Fibroblast of lung (primary cell): ENCODE results near the gene MRPL53. TPM values are rescaled to one million over a fixed set of nuclear protein-coding genes. Genes with fewer than 3 reads are reported as not detected.

Experiments
- DNase-seq, 2 donors: peaks; one replicate each; pipeline versions ENCODE4 v3.0.0 to v3.0.0-alpha.2; 2010; ENCODE audit warnings: low read depth in 2 of 2
- H2AFZ ChIP-seq: 2 replicates; pipeline ENCODE4 v1.5.1; 2012; ENCODE audit warnings: low read length, control low read depth, inconsistent platforms
- H3K27ac ChIP-seq: 2 replicates; pipeline ENCODE4 v1.5.1; 2011; ENCODE audit warnings: low read length, control low read depth; ENCODE audit not compliant: insufficient read depth
- H3K27me3 ChIP-seq: 2 replicates; pipeline ENCODE4 v1.5.1; 2011; ENCODE audit warnings: mild to moderate bottlenecking, low read length; ENCODE audit not compliant: control insufficient read depth, insufficient read depth
- H3K36me3 ChIP-seq: 2 replicates; pipeline ENCODE4 v1.5.1; 2011; ENCODE audit warnings: low read length; ENCODE audit not compliant: control insufficient read depth, insufficient read depth
- H3K4me1 ChIP-seq: 2 replicates; pipeline ENCODE4 v1.5.1; 2011; ENCODE audit warnings: low read length; ENCODE audit not compliant: control insufficient read depth, insufficient read depth; ENCODE audit errors: extremely low read depth
- H3K4me2 ChIP-seq: 2 replicates; pipeline ENCODE4 v1.5.1; 2011; ENCODE audit warnings: low read length, control low read depth; ENCODE audit not compliant: insufficient read depth; ENCODE audit errors: extremely low read depth
- H3K4me3 ChIP-seq, 4 experiments: fragments of 200-600 bp in 1 of 4; sonication (generic) in 1 of 4; replicated peaks in 1 of 4; 2 replicates each; pipeline ENCODE4 v1.5.1; 2011 to 2016; ENCODE audit warnings: low read length in 4 of 4, low read depth in 3 of 4, mild to moderate bottlenecking in 3 of 4, control low read depth in 2 of 4, inconsistent platforms in 1 of 4, mixed read lengths in 1 of 4; ENCODE audit not compliant: insufficient read depth in 1 of 4; ENCODE audit errors: control extremely low read depth in 1 of 4
- H3K79me2 ChIP-seq: 2 replicates; pipeline ENCODE4 v1.5.1; 2012; ENCODE audit warnings: mild to moderate bottlenecking, low read length, inconsistent platforms; ENCODE audit not compliant: control insufficient read depth, insufficient read depth
- H3K9ac ChIP-seq: 2 replicates; pipeline ENCODE4 v1.5.1; 2011; ENCODE audit warnings: mild to moderate bottlenecking, low read length, control low read depth; ENCODE audit not compliant: insufficient read depth
- H3K9me3 ChIP-seq: 2 replicates; pipeline ENCODE4 v1.5.1; 2012; ENCODE audit warnings: low read depth, low read length; ENCODE audit not compliant: control insufficient read depth, insufficient read depth
- H4K20me1 ChIP-seq: 2 replicates; pipeline ENCODE4 v1.5.1; 2011; ENCODE audit warnings: low read length; ENCODE audit not compliant: control insufficient read depth, insufficient read depth; ENCODE audit errors: extremely low read depth
- EZH2 ChIP-seq: IDR thresholded peaks from 2 replicates; pipeline ENCODE4 v1.5.1; 2012; ENCODE audit warnings: low read length, control low read depth, mild to moderate bottlenecking; ENCODE audit errors: missing control alignments
- polyA plus RNA-seq, 2 donors: library from polyadenylated mRNA; depleted of rRNA in 1 of 2; stranded (reverse) in 1 of 2; unstranded in 1 of 2; fragments of >200 nt; gene quantifications; 2 replicates each; pipeline ENCODE4 v1.2.1, GENCODE V29; 2011 to 2012; ENCODE audit warnings: missing spikeins in 1 of 2
- total RNA-seq: library from RNA; depleted of rRNA; stranded (reverse); fragments of >200 nt; gene quantifications from 2 replicates; pipeline ENCODE4 v1.2.1, GENCODE V29; 2014
- TF ChIP-seq, protein P1 (sequence below), 2 donors: IDR thresholded peaks in 1 of 2; conservative IDR thresholded peaks in 1 of 2; 1 replicate in 1 of 2; 2 replicates in 1 of 2; pipeline ENCODE4 v1.5.1; 2011 to 2012; ENCODE audit warnings: low read length in 2 of 2, control low read depth in 1 of 2, inconsistent platforms in 1 of 2, low read depth in 1 of 2, mild to moderate bottlenecking in 1 of 2

MRPL53 gene
- total and polyA plus RNA-seq, 2 donors (not counting 1 experiment from before 2014, with no cell fraction given): 30.1 to 45.4 TPM

GRCh38 chr2:74426181-74426758 is 46.2 kb downstream of the MRPL53 start:
- H3K4me2 ChIP-seq: no peak overlapping the region

DNA sequence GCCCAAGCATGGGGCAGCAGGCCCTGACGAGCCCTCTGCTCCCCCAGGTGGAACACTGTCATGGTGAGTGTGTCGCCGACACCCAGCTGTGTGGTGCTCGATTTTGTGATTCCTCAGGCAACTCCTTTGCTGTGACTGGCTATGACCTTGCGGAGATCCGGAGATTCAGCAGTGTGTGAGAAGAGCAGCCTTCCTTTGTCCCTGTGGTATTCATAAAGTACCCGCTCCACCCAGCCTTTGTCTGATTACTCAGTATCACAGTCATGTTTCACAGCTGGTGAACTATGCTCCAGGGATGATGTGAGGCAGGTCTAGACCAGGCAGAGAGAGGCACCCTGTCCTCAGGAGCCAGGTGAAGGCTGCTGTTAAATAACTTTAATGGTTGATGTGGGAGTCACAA is 47.0 kb downstream of the MRPL53 start:
- H3K4me2 ChIP-seq: no peak overlapping the region
- H3K9ac ChIP-seq: no peak overlapping the region
- no peak overlapping the region for H3K27ac ChIP-seq
- no peaks in the 10 kb centered on the region for H3K27me3 ChIP-seq
- no peak overlapping the region for H2AFZ ChIP-seq
- H3K79me2 ChIP-seq: no peaks in the 10 kb centered on the region
- H3K9me3 ChIP-seq: no peaks in the 10 kb centered on the region
- peaks cover 5% of the 10 kb centered on the region for H3K4me1 ChIP-seq
- H4K20me1 ChIP-seq: no peaks in the 10 kb centered on the region
- no peak for DNase-seq
- H3K4me3 ChIP-seq: no peak overlapping the region
- peaks cover 12% of the 10 kb centered on the region for H3K36me3 ChIP-seq
- TF ChIP-seq, protein P1, sequence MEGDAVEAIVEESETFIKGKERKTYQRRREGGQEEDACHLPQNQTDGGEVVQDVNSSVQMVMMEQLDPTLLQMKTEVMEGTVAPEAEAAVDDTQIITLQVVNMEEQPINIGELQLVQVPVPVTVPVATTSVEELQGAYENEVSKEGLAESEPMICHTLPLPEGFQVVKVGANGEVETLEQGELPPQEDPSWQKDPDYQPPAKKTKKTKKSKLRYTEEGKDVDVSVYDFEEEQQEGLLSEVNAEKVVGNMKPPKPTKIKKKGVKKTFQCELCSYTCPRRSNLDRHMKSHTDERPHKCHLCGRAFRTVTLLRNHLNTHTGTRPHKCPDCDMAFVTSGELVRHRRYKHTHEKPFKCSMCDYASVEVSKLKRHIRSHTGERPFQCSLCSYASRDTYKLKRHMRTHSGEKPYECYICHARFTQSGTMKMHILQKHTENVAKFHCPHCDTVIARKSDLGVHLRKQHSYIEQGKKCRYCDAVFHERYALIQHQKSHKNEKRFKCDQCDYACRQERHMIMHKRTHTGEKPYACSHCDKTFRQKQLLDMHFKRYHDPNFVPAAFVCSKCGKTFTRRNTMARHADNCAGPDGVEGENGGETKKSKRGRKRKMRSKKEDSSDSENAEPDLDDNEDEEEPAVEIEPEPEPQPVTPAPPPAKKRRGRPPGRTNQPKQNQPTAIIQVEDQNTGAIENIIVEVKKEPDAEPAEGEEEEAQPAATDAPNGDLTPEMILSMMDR (conservative IDR thresholded peaks at IDR 0.05 in 1 of 2, IDR thresholded peaks at IDR 0.05 in 1 of 2; ENCODE audit: low read depth in 1 of 2, low read length in 2 of 2): no peak
- TF ChIP-seq EZH2: no peak

More at GRCh38 chr2:74426181-74426758, 46.2 kb downstream of the MRPL53 start:
- Histone ChIP-seq H3K9ac (no peak overlapping the region), H3K9me3 (no peaks in the 10 kb centered on the region), H4K20me1 (no peaks in the 10 kb centered on the region), H3K79me2 (no peaks in the 10 kb centered on the region), H3K27me3 (no peaks in the 10 kb centered on the region), H3K4me1 (peaks cover 5% of the 10 kb centered on the region), H3K4me3 (no peak overlapping the region), H3K27ac (no peak overlapping the region), H2AFZ (no peak overlapping the region), H3K36me3 (peaks cover 14% of the 10 kb centered on the region)
- TF ChIP-seq, protein P1 (conservative IDR thresholded peaks at IDR 0.05 in 1 of 2, IDR thresholded peaks at IDR 0.05 in 1 of 2; ENCODE audit: low read depth in 1 of 2, low read length in 2 of 2): no peak
- TF ChIP-seq EZH2: no peak
- no peak for DNase-seq

- peaks cover 12% of the 10 kb centered on the region for H3K36me3 ChIP-seq
- no peak for TF ChIP-seq EZH2
- TF ChIP-seq, protein P1 (conservative IDR thresholded peaks at IDR 0.05 in 1 of 2, IDR thresholded peaks at IDR 0.05 in 1 of 2; ENCODE audit: low read depth in 1 of 2, low read length in 2 of 2): no peak
- no peak for DNase-seq
- no peak overlapping the region for H3K27ac ChIP-seq
- H3K4me1 ChIP-seq: peaks cover 5% of the 10 kb centered on the region
- no peak overlapping the region for H3K4me3 ChIP-seq
- H3K9ac ChIP-seq: no peak overlapping the region
- no peaks in the 10 kb centered on the region for H4K20me1 ChIP-seq
- no peak overlapping the region for H2AFZ ChIP-seq
- no peaks in the 10 kb centered on the region for H3K27me3 ChIP-seq
- H3K79me2 ChIP-seq: no peaks in the 10 kb centered on the region
- H3K4me2 ChIP-seq: no peak overlapping the region
- no peaks in the 10 kb centered on the region for H3K9me3 ChIP-seq
Observed at GRCh38 chr2:74424995-74425406, 47.5 kb downstream of the MRPL53 start.
